CD8-positive, alpha-beta T cell (primary cell): Measurements from ENCODE around the gene UBLCP1. TPM values are rescaled to one million over a fixed set of nuclear protein-coding genes. Genes with fewer than 3 reads are reported as not detected.

Experiments
- total RNA-seq, 46 experiments: library from RNA in 2 of 46; stranded (reverse) in 2 of 46; gene quantifications; one replicate each; pipeline ENCODE4 v1.2.3 and lab custom pipeline; 2021 to 2026

Gene UBLCP1
- total RNA-seq, 2 experiments from 2014 or later, result 16.4 to 19.6 TPM

Other genes starting within 250 kb of the UBLCP1 start
- gene EBF1, start 163.4 kb upstream of the UBLCP1 start, total RNA-seq, result 1 to 10 TPM in 1 of 2 experiments, under 1 TPM in 1; 0.67 to 1.3 TPM
- 10 to 100 TPM; 62.0 to 72.8 TPM for gene RNF145, start 53.7 kb upstream of the UBLCP1 start, total RNA-seq
- not detected for gene IL12B, start 67.2 kb downstream of the UBLCP1 start, total RNA-seq